NCI-H1417 treated with DMSO at 0.1 percent for 48 hours (cell line): ENCODE results near the gene MACROD2.

ENCODE experiments used
- DNase-seq: peaks from one replicate; lab custom pipeline; 2025; lab: John Stamatoyannopoulos, UW

Gene MACROD2

DNA sequence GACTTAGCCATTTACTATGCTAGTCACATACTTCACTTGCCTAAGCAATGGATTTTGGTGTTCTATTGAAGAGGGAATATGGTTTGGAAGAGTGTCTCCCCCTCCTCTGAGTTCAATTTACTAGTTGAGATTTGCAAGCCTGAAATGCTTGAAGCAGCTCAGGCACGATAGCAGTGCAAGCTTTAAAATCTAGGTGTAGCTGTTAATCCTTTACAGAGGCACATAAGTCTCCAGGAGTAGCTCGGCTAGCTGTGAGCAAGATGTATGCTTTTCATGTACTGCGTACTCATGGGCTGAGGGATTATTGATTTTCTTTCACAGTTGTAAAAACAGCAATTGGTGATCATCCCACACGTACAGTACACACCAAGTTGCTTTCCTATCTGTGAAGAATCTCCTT is 341.4 kb downstream of the MACROD2 start:
- no peak for DNase-seq

DNA sequence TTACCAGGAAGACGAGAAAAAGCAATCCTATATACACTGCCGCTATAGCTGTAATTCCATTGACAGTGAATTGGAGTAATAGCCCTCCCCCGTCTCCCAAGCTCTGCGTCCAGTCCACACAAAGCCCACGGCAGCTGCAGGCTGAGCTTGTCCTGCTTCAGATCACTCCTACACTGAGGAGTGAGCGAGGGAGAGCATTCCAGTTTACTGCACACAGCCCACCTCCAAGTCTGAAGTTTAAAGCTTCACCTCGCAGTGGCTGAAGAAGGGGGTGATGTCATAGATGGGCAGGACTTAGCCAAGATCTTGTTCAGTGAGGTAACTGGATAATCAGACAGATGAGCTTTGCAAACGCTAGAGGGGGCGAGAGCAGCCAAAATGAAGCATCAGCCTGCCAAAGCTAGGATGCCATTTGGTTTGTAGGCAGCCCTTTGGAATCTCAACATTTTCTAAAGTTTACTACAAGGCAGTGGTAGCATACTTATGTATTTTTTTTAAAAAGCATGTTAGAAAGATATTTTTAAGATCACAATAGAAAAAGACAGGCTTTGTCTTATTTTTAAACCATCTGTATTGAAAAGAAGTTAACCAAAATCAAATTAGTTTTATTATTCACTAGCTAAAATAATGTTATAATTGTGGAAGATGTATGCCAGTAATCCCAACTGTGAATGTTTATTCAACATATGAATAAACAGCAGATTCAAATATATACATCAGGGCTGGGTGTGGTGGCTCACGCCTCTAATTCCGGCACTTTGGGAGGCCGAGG is 342.3 kb downstream of the MACROD2 start, which contains the start of gene FLRT3:
FLRT3 (minus strand) TSS at position 213 of the 772 bp plus-strand sequence. CDS start 10,106 bp downstream, outside the sequence.
- peak; percentile 70 for DNase-seq

DNA sequence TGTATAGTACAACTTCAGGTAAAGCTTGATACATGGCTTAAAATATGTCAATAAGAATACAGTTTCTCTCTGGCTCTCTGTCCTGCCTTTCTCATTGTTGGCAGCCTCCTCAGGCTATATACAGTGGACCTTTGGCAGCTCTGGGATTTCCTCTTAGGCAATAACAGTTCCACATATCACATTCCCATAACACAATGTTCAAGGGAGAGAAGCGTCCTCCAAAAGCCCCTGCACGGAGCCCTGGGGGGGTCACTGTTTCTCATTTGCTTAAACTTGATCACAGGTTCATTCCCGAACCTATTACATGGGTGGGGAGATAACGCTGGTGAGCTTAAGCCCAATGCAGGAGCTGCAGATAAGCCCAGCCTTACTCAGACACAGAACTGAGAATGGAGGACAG is 346.5 kb downstream of the MACROD2 start:
- no peak for DNase-seq

DNA sequence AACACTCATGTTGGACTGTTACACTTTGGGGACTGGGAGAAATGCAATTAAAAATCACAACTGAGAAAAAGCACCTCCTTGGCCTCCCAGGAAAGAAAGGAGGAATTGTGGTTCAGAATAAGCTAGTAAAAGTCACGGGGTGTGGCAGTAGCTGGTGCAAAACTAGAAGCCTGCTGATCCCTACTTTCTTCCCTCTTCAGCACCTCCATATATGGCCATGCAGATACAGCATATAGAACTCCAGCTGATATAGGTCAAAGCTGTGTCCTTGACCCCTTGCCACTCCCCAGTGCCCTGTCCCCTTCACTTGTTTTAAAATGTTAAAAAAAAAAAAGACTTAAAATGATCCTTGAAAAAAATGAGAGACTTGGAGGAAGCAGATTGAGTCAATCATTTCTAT is 347.6 kb downstream of the MACROD2 start:
- no peak for DNase-seq

- no peak for DNase-seq
Measured at GRCh38 chr20:14343491-14344065, 348.3 kb downstream of the MACROD2 start.

DNA sequence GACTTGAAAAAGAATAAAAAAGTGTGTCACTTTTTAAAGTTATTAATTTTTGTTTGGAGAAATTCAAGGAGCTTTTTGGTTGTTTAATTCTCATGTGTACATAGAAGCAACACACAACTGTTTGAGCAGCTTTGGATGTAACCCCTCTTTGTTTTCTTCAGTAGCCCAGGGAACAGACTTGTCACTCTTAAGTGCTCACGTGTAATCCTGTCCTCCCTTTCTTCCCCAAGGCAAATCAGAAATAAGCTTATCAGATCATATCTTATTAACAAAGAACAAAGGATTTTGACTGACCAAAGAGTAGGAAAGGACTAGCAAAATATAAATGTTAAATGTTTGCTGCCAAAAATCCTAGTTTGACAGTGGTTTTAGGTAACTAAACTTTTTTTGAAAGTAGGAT is 349.4 kb downstream of the MACROD2 start:
- DNase-seq: no peak

- DNase-seq: no peak
Measured at GRCh38 chr20:14355791-14356190, 360.5 kb downstream of the MACROD2 start.

DNA sequence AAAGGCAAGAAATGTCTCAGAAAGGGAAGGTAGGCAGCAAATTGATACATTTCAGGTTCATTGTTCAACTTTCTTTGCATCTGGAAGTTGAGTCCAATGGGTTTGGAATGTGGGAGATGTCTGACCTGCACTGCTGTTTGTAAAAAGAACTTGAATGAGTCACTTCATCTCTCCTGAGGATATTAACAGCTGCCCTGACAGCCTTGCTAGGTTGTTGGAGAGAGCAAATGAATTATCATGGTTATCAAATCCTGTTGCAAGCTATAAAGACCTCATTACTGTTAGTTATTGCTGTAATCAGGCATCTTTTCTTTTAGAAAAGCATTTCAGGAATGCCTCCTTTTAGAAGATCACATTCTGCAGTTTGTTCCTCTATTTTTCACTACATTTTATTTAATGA is 365.1 kb downstream of the MACROD2 start:
- DNase-seq: no peak

- DNase-seq: no peak
Measured at GRCh38 chr20:14361509-14362345, 366.4 kb downstream of the MACROD2 start.

DNA sequence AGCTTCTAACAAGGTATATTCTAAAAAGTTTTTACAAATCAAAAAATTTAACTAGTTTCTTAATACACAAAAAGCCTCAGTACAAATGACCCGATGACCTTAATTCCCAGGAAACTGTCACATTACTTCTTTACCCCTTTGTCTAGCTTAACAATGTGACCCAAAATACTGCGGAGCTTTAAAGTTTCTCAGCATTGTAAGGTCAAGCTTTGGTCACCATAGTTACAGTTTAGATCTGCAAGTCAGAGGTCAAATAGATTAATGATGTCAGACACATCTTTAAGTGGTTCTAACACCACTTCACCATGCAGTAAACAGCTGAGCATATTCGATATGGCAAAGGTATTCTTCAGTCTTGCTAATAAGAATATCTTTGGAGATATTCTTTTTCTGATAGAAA is 378.9 kb downstream of the MACROD2 start:
- DNase-seq: no peak

DNA sequence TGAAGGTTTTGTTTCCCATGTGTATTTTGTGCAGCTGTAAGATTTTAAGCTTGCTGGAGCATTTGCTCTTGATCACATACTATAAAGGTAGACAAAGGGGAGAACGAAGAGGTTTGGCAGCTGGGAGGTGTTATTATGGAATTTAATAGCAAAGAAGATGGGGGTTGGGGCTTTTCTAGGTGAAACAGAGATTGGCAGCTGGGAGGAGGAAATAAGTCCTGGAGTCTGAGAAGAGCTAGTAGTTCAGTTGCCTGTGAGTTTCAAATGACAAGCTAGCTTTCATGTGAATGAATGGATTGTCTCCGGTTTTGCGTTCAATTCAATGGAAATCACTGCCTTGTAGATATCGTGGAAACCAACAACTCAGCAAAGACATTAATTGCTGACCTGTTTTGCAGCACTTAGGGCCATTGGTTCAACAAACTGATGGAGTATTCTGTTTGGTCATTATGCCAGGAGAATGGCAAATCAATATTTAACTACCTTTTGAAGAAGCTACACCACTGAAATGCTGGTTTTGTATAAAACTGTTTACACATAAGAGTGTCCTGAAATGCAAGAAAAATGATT is 380.2 kb downstream of the MACROD2 start:
- peak; percentile 71 for DNase-seq

DNA sequence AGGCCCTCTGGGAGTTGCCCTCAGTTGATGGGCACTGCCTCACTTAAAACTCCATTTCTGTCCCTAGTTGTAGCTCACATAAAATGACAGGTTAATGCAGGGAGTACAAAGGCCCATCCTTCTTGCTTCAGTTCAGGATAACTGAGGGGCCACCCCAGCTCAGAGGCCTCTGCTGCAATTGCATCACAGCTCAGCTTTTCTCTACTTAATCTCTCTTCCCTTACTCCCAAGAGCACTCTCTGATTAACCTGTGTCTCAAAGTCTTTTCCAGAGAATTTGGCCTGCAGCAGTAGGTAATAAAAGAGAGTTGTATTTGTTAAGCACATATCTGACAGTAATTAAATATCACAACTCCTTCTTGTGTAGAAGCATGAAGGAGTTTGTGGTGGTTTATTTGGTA is 383.0 kb downstream of the MACROD2 start:
- no peak for DNase-seq

GRCh38 chr20:14383335-14383734 is 388.0 kb downstream of the MACROD2 start:
- no peak for DNase-seq

DNA sequence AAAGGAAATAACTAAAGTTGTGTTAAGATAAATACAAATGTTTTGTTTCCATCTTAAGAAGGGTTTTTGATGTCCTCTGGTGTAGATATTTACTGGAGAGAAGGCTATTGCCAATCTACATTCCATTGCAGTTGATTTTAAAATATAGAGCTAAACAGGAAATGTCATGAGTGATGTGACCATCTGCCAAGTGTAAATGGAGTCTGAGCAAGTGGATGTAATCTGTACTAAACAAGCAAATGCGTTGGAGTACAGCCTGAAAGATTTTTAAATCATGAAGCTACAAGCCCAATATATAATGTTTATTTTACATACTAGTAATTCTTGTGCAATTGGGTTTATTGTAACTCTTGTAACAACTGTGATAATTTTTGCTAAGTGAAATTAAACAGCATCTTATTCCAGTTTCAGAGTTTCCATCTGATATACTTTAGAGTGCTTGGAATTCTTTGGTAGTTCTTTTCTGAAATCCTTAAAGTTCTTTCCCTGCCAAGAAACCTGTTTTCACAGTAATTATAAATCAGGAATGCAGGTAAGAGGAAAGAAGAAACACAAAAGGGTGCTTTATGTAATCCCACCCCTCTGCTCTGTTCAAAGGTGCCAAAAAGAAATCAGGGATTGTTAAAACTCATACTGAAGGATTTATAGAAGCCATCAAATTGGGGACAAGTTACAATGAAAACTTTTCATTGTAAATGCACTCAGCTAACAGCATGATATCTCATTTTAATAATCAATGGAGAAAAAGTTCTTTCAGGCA is 389.3 kb downstream of the MACROD2 start:
- no peak for DNase-seq

GRCh38 chr20:14385176-14385740 is 389.9 kb downstream of the MACROD2 start:
- no peak for DNase-seq

GRCh38 chr20:14386726-14387125 is 391.4 kb downstream of the MACROD2 start:
- DNase-seq: no peak

- DNase-seq: peak; percentile 90
Measured at GRCh38 chr20:14401479-14402138, 406.3 kb downstream of the MACROD2 start.

DNA sequence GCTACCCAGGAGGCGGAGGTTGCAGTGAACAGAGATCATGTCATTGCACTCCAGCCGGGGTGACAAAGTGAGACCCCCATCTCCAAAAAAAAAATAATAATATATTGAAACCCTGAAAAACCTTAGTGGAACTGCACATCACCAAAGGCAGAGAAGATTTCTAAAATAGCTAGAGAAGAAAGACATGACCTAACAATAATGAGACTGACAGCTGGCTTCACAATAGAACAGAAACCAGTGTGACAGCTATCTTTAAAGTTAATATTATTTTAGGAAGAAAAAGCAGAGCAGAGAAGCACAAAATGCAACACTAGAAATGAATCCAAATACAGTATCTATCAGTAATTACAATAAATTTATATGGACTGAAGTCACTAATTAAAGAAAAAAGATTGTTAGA is 409.2 kb downstream of the MACROD2 start:
- DNase-seq: no peak

GRCh38 chr20:14406495-14406894 is 411.2 kb downstream of the MACROD2 start:
- DNase-seq: no peak

DNA sequence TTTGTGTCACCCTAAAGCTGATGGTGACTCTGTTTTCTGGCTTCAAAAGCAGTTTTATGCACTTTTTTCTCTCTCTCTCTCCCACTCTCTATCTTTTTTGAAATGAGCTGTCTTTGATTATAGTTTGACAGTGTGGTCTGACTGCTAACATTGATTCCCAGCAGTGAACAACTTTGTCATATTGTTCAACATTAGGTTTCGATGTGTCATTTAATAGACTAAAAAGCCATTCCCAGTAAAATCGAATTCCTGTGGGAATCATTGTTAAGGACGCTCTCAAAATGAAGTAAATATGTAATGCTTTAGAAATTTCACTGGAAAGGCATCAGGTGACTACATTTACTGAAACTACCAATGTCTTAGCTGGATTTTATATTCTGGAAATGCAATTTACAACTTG is 412.0 kb downstream of the MACROD2 start:
- DNase-seq: no peak
